SH-SY5Y (cell line): Measurements from ENCODE around the gene IQSEC3.

Experiments
- GATA2 ChIP-seq: IDR thresholded peaks from 2 replicates; pipeline ENCODE4 v1.6.1; 2011; ENCODE audit warnings: mild to moderate bottlenecking, low read depth, low read length
- GATA3 ChIP-seq: IDR thresholded peaks from 2 replicates; pipeline ENCODE4 v1.6.1; 2011; ENCODE audit warnings: low read depth, mild to moderate bottlenecking, low read length, moderate library complexity

Gene IQSEC3

GRCh38 chr12:84056-84455, 17.5 kb downstream of the IQSEC3 start:
- TF ChIP-seq GATA3 = no peak
- TF ChIP-seq GATA2 = no peak

GRCh38 chr12:85191-85666, 18.7 kb downstream of the IQSEC3 start:
- TF ChIP-seq GATA3 (no peak), GATA2 (no peak)

DNA sequence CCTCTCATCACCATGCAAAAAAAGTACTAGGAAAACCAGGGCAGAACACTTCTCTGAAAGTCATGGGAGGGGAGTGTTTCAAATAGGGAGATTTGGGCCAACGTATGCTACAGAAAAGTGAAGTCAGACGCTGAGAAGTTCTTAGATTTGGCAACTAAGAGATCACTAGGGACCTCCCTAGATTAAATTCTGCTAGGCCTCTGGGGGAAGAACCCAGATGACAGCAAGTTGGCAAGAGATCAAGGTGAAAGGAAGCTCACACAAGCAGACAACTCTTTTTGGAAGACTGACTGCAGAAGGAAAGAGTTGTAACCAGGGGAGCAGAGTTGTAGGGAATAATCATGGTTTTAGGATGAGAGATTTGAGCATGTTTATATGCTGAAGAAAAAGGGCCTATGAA, 20.7 kb downstream of the IQSEC3 start:
- no peak for TF ChIP-seq GATA3
- no peak for TF ChIP-seq GATA2

DNA sequence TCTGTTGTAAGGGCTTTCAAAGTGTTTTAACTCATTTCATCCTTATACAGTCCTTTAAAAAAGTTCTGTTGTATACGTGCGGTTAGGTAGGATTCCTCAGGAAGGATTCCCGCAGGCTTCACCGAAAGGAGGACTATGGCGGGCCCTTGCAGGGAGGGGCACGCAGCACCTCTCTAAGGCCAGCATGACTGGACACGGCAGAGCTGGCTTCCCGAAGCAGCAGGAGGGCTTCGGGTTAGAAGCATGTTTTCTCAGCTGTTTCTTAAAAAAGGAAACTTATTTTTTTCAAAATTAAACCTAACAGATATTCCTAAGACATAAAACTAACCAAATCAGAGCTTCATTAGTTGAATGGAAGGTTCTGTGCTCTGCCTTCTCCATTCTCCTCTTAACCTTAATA, 21.3 kb downstream of the IQSEC3 start:
- no peak for TF ChIP-seq GATA2
- no peak for TF ChIP-seq GATA3

DNA sequence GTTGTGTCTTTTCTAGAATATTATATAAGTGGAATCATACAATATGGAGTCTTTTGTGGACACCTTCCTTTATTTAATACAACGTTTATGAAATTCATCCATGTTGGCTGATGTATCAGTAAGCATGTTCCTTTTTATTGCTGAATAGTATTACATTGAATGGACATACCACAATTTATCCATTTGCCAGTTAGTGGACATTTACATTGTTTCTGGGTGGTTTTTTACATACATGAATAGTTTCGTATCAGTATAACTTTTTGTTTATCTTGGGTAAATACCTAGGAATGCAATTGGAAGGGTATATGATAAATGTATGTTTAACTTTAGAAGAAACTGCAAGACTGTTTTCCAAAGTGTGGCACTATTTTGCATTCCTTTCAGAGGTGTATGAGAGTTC, 23.1 kb downstream of the IQSEC3 start:
- no peak for TF ChIP-seq GATA2
- no peak for TF ChIP-seq GATA3

GRCh38 chr12:91213-91612, 24.6 kb downstream of the IQSEC3 start:
- no peak for TF ChIP-seq GATA3
- no peak for TF ChIP-seq GATA2

GRCh38 chr12:93266-94005, 26.9 kb downstream of the IQSEC3 start:
- no peak for TF ChIP-seq GATA3

- TF ChIP-seq GATA3 (no peak), GATA2 (no peak)
Measured at GRCh38 chr12:96543-96942, 30.0 kb downstream of the IQSEC3 start.

GRCh38 chr12:98924-99352, 32.4 kb downstream of the IQSEC3 start:
- TF ChIP-seq GATA3 (no peak), GATA2 (no peak)

DNA sequence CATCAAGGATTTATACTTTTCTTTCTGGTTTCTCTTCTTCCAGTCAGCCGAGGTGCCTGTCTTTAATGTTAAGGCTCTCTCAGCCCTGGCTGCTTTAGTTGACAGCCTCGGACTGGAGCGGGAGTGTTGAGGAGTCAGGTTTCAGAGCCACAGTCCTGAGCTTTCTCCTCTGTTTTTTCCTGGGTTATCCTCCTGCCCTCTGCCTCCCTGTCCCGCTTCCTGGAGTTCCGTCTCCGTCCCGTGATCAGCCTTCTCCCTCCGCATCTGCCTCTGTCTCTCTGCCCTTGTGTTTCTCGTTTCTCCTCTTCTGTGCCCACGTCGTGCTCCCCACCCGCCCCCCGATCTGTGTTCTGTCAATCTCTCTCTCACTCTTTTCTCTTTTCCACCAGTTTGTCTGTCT, 33.0 kb downstream of the IQSEC3 start:
- TF ChIP-seq GATA2 (no peak), GATA3 (no peak)

GRCh38 chr12:101969-102878, 35.7 kb downstream of the IQSEC3 start:
- TF ChIP-seq GATA2 (no peak), GATA3 (no peak)

DNA sequence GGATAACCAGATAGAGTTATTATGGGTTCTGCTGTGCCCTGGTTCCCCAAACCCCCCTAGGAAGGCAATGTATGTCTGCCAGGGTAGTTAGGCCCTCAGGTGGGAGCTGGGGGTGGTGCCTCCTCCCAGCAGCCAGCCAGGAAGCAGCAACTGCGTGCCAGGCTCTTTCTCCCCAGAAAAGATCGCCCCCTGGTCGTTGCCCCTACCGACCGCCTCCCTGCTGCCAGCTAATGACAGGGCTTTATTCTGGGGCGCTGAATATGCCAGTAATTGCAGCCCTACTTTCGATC, 36.3 kb downstream of the IQSEC3 start:
- TF ChIP-seq GATA2 (no peak), GATA3 (no peak)

- TF ChIP-seq GATA2 = no peak
- no peak for TF ChIP-seq GATA3
Measured at GRCh38 chr12:103169-103981, 36.8 kb downstream of the IQSEC3 start.

DNA sequence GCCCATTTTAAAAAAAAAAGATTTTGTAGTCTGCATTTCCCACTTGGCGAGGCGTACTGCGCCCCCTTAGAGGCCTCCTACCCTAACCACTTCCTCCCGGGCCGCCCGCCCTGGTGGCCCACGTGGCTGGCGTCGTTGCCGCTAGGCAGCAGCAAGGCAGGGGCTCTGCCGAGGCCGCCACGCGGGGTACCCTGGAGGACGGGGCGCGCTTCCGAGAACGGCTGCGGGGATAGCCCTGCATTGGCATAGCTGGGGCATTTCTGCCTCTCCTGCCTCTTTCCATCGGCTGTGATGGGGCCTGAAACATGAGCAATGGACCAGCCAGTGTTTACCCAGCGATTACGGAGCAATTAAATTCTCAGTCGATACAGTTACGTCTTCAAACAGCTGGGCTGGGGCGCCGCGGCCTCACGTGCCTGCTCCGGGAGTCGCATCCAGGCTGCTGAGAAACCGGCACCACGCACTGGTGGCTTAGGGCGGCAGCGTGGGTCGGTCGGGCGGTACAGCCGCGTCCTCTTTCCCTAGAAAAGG, 38.0 kb downstream of the IQSEC3 start:
- TF ChIP-seq GATA3 (no peak), GATA2 (no peak)
